HL-60 (cell line): Measurements from ENCODE around the gene CKLF.

Experiments
- GABPA ChIP-seq: IDR thresholded peaks from 2 replicates; pipeline ENCODE4 v1.6.1; 2012; ENCODE audit warnings: low read depth
- POLR2AphosphoS5 ChIP-seq: IDR thresholded peaks from 2 replicates; pipeline ENCODE4 v1.6.1; 2012; ENCODE audit warnings: low read depth
- TF ChIP-seq, protein P1 (sequence below): IDR thresholded peaks from one replicate; pipeline ENCODE4 v1.5.1; 2011; ENCODE audit warnings: low read length, control low read depth, inconsistent platforms; ENCODE audit not compliant: insufficient read depth
- TF ChIP-seq, protein P2 (sequence below): IDR thresholded peaks from 2 replicates; pipeline ENCODE4 v1.6.1; 2012; ENCODE audit warnings: low read depth; ENCODE audit not compliant: insufficient replicate concordance

DNA sequence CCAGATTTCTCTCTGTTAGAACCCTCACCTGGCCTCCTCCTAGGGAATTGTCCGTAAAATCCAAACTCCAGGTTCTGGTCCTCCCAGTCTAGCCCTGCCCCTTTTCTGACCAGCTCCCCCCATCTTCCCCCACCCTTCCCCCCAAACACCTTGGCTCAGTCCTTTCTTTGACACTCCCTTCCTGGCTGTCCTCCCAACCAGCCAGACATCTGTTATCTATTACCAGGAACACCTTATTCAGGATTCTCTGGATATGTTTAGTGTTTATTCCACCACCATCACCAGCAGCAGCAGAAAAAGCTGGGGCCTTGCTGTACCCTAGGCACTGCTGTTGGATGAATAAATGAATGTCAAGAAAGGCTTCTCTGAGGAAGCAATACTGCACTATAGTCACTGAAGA is 48.1 kb downstream of the CKLF start:
- TF ChIP-seq, protein P1, sequence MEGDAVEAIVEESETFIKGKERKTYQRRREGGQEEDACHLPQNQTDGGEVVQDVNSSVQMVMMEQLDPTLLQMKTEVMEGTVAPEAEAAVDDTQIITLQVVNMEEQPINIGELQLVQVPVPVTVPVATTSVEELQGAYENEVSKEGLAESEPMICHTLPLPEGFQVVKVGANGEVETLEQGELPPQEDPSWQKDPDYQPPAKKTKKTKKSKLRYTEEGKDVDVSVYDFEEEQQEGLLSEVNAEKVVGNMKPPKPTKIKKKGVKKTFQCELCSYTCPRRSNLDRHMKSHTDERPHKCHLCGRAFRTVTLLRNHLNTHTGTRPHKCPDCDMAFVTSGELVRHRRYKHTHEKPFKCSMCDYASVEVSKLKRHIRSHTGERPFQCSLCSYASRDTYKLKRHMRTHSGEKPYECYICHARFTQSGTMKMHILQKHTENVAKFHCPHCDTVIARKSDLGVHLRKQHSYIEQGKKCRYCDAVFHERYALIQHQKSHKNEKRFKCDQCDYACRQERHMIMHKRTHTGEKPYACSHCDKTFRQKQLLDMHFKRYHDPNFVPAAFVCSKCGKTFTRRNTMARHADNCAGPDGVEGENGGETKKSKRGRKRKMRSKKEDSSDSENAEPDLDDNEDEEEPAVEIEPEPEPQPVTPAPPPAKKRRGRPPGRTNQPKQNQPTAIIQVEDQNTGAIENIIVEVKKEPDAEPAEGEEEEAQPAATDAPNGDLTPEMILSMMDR, result no peak
- TF ChIP-seq POLR2AphosphoS5 (no peak), GABPA (no peak)
- TF ChIP-seq, protein P2, sequence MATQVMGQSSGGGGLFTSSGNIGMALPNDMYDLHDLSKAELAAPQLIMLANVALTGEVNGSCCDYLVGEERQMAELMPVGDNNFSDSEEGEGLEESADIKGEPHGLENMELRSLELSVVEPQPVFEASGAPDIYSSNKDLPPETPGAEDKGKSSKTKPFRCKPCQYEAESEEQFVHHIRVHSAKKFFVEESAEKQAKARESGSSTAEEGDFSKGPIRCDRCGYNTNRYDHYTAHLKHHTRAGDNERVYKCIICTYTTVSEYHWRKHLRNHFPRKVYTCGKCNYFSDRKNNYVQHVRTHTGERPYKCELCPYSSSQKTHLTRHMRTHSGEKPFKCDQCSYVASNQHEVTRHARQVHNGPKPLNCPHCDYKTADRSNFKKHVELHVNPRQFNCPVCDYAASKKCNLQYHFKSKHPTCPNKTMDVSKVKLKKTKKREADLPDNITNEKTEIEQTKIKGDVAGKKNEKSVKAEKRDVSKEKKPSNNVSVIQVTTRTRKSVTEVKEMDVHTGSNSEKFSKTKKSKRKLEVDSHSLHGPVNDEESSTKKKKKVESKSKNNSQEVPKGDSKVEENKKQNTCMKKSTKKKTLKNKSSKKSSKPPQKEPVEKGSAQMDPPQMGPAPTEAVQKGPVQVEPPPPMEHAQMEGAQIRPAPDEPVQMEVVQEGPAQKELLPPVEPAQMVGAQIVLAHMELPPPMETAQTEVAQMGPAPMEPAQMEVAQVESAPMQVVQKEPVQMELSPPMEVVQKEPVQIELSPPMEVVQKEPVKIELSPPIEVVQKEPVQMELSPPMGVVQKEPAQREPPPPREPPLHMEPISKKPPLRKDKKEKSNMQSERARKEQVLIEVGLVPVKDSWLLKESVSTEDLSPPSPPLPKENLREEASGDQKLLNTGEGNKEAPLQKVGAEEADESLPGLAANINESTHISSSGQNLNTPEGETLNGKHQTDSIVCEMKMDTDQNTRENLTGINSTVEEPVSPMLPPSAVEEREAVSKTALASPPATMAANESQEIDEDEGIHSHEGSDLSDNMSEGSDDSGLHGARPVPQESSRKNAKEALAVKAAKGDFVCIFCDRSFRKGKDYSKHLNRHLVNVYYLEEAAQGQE, result no peak
